GM10248 (cell line): ENCODE data around the gene FGF2.

Experiments
- CTCF ChIA-PET: fragments of 300-600 bp; sonication (Branson Sonifier 250); formaldehyde crosslinking; extraction: SDS; loops from one replicate; lab custom pipeline; 2021; ENCODE audit warnings: antibody characterized with exemption; lab: Yijun Ruan, JAX
- POLR2A ChIA-PET: fragments of 350-650 bp; sonication (Branson Sonifier 250); formaldehyde crosslinking; extraction: SDS; loops from one replicate; lab custom pipeline; 2020; ENCODE audit warnings: antibody characterized with exemption; lab: Yijun Ruan, JAX
- DNase-seq: peaks from one replicate; pipeline ENCODE4 v3.0.0; 2012; ENCODE audit errors: extremely low spot score
- TF ChIP-seq, protein P1 (sequence below): IDR thresholded peaks from 2 replicates; pipeline ENCODE4 v1.5.1; 2012; ENCODE audit warnings: mild to moderate bottlenecking, low read depth; ENCODE audit errors: extremely low read depth, missing control alignments, control extremely low read depth

Gene FGF2

DNA sequence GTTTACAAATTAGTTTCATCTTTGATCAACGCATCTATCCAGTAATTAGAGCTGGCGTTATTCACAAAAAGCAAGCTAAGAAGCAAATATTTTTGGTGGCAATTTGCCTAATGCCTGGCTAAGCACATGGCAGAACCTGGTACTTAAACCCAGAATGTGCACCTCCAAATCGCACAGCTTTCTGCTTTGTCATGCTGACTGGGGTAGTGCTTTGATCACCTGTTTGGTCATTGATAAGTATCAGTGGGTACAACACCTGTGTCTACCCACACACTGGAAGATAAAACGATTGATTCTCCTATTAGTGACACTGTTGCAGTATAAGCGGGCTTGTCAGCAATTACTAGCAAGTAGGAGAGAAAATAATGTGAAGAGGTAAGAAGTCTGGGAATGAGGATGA, 93.8 kb downstream of the FGF2 start:
- TF ChIP-seq, protein P1, sequence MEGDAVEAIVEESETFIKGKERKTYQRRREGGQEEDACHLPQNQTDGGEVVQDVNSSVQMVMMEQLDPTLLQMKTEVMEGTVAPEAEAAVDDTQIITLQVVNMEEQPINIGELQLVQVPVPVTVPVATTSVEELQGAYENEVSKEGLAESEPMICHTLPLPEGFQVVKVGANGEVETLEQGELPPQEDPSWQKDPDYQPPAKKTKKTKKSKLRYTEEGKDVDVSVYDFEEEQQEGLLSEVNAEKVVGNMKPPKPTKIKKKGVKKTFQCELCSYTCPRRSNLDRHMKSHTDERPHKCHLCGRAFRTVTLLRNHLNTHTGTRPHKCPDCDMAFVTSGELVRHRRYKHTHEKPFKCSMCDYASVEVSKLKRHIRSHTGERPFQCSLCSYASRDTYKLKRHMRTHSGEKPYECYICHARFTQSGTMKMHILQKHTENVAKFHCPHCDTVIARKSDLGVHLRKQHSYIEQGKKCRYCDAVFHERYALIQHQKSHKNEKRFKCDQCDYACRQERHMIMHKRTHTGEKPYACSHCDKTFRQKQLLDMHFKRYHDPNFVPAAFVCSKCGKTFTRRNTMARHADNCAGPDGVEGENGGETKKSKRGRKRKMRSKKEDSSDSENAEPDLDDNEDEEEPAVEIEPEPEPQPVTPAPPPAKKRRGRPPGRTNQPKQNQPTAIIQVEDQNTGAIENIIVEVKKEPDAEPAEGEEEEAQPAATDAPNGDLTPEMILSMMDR: no peak
- ChIA-PET CTCF (interaction anchor here (1.2 to 4.3 kb wide), 7 partner anchors 9 to 1020 kb away, joined by 3 to 25 read pairs (median 6); no protein-coding TSS in a partner anchor), POLR2A (no interaction called here)
- no peak for DNase-seq

DNA sequence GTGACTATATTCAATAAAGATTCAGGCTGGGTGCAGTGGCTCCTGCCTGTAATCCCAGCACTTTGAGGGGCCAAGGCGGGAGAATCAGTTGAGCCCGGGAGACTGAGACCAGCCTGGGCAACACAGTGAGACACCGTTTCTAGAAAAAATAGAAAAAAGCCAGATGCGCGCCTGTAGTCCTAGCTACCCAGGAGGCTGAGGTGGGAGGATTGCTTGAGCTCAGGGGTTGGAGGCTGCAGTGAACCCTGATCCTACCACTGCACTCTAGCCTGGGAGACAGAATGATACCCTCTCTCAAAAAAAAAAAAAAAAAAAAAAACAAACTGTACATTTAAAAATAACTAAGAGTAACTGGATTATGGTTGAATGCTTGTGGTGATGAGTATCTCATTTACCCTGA, 94.7 kb downstream of the FGF2 start:
- no peak for DNase-seq
- ChIA-PET CTCF (interaction anchor here (1.2 to 4.3 kb wide), 5 partner anchors 9 to 185 kb away, joined by 3 to 25 read pairs (median 4); no protein-coding TSS in a partner anchor), POLR2A (no interaction called here)
- TF ChIP-seq, protein P1: no peak

DNA sequence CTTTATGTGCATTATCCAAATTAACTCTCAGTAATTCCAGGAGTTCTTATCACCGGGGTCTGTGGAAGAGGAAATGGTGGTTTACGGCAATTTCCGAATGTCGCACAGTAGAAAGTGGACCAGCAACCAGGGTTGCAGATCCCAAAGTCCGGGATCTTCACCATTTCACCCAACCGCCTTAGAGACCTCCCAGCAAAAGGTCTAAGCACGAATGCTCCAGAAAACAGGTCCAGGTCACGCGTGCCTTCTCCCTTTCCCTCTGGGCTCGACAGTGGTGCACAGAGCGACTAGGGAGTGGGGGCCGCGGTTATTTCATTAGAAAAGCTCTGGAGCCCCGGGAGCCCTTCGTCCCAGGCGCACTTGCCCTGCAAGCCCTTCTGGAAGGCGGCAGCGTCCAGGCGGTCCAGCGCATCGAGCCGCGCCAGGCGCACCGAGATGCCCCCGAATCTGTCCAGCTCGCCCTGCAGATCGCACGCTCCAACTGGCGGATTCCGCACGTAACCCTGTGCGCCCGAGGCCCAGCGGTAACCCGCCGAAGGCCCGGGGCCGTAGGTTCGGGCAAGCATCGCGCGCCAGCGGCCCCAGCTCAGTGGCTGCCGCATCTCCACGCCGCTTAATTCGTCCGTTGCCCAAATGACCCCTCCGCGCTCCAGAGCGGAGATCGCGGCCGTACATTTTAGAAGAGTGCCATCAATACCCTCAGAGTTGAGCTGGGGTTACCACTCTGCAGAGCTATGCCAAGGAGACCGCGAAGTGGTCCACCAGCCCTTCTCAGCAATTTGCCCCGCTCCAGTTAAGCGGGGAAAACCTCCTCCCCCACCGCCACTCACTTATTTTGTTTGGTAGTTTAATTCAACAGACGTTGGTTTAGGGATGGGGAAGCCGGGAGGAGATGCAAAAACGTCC, 95.6 kb downstream of the FGF2 start, which contains the start of gene NUDT6:
Gene NUDT6, minus strand, starts transcription at position 627 of the 906 bp plus-strand sequence. Its CDS starts 25 bp downstream, at position 602.
- ChIA-PET POLR2A (interaction anchor here (0.8 kb wide), 1 partner anchor 190 kb away, joined by 3 read pairs; the partner anchor contains the start of gene BBS12), CTCF (interaction anchor here (0.6 to 4.3 kb wide), 5 partner anchors 8 to 383 kb away, joined by 3 to 25 read pairs (median 4); no protein-coding TSS in a partner anchor)
- TF ChIP-seq, protein P1: no peak
- DNase-seq: peak; percentile 65

DNA sequence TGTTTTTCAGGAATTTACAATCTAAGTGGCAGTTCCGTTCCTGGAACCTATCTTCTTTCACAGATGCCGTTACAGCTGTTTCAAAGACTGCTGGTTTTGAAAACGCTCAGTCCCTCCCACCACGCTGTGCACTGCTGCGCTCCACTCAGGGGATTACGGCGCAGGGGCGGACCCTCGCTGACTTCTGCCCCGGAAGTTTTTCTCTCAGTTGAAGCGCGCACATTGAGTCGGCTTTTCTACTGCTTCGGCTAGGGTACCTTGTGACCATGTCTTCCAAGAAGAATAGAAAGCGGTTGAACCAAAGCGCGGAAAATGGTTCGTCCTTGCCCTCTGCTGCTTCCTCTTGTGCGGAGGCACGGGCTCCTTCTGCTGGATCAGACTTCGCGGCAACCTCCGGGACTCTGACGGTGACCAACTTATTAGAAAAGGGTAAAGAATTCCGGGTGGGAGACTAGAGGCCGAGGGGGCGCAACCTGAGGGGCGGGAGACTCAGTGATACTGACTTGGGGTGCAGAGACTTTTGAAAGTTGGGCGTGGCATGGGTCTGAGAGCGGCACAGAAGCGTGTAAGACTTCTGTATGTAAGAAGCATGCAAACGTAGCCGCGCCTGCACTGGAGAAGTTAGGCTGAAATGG, 96.4 kb downstream of the FGF2 start:
- TF ChIP-seq, protein P1: no peak
- CTCF ChIA-PET: interaction anchor here (0.6 to 4.3 kb wide), 5 partner anchors 7 to 384 kb away, joined by 3 to 25 read pairs (median 9); no protein-coding TSS in a partner anchor
- DNase-seq: peak; percentile 86
- POLR2A ChIA-PET: interaction anchor here (0.8 kb wide), 1 partner anchor 191 kb away, joined by 3 read pairs; the partner anchor contains the start of gene BBS12

DNA sequence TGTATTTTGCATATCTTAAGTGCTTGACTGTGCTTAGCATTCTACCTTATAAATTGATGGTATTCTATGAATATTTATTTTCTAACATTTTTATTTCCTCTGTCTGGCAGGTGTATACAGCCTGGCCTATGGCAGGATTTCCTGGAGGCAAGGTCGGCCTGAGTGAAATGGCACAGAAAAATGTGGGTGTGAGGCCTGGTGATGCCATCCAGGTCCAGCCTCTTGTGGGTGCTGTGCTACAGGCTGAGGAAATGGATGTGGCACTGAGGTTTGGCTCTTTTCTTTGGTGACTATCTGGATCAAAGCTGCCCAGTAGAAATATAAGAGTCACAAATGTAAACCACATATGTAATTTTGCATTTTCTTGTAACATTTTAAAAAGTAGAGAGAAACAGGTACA, 102.3 kb downstream of the FGF2 start:
- POLR2A ChIA-PET: no interaction called here

More for the DNA sequence above, 102.3 kb downstream of the FGF2 start:
- no peak for DNase-seq
- CTCF ChIA-PET: interaction anchor here (2.2 to 2.7 kb wide), 4 partner anchors 8 to 212 kb away, joined by 9 to 26 read pairs (median 18); partner anchors contain the start of gene NUDT6
- TF ChIP-seq, protein P1: no peak
